ENCODE data around the gene TAF12.

DNA sequence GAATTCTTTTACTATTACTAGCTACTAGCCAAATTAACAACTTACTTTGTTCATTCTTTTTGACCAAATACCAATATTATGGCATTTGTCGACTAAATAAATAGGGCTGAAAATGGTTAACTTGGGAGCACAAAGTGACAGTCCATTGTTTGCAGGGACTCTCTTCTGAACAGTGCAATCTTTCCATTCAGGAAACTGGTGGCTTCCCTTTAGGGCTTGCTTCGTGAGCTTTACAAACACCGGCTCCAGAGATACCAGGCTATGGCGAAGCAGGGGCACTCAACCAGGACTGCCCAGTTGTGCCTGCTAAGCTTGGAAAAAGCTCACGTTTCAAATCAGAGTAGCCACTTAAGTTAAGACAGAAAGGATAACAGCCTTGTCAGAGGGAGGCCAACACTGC, 38.5 kb downstream of the TAF12 start:
- TF ChIP-seq RXRA (IDR thresholded peaks at IDR 0.05) (no peak), GABPA (IDR thresholded peaks at IDR 0.05 in 1 of 2, conservative IDR thresholded peaks at IDR 0.05 in 1 of 2) (no peak), SP1 (IDR thresholded peaks at IDR 0.05) (no peak), JUND (IDR thresholded peaks at IDR 0.05) (no peak), TAF1 (conservative IDR thresholded peaks at IDR 0.05) (no peak)
- TF ChIP-seq, protein P1, sequence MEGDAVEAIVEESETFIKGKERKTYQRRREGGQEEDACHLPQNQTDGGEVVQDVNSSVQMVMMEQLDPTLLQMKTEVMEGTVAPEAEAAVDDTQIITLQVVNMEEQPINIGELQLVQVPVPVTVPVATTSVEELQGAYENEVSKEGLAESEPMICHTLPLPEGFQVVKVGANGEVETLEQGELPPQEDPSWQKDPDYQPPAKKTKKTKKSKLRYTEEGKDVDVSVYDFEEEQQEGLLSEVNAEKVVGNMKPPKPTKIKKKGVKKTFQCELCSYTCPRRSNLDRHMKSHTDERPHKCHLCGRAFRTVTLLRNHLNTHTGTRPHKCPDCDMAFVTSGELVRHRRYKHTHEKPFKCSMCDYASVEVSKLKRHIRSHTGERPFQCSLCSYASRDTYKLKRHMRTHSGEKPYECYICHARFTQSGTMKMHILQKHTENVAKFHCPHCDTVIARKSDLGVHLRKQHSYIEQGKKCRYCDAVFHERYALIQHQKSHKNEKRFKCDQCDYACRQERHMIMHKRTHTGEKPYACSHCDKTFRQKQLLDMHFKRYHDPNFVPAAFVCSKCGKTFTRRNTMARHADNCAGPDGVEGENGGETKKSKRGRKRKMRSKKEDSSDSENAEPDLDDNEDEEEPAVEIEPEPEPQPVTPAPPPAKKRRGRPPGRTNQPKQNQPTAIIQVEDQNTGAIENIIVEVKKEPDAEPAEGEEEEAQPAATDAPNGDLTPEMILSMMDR (IDR thresholded peaks at IDR 0.05; ENCODE audit: low read depth, low read length, missing input control) = no peak
- TF ChIP-seq, protein P2, sequence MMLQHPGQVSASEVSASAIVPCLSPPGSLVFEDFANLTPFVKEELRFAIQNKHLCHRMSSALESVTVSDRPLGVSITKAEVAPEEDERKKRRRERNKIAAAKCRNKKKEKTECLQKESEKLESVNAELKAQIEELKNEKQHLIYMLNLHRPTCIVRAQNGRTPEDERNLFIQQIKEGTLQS (IDR thresholded peaks at IDR 0.05) = no peak
- TF ChIP-seq, protein P3, sequence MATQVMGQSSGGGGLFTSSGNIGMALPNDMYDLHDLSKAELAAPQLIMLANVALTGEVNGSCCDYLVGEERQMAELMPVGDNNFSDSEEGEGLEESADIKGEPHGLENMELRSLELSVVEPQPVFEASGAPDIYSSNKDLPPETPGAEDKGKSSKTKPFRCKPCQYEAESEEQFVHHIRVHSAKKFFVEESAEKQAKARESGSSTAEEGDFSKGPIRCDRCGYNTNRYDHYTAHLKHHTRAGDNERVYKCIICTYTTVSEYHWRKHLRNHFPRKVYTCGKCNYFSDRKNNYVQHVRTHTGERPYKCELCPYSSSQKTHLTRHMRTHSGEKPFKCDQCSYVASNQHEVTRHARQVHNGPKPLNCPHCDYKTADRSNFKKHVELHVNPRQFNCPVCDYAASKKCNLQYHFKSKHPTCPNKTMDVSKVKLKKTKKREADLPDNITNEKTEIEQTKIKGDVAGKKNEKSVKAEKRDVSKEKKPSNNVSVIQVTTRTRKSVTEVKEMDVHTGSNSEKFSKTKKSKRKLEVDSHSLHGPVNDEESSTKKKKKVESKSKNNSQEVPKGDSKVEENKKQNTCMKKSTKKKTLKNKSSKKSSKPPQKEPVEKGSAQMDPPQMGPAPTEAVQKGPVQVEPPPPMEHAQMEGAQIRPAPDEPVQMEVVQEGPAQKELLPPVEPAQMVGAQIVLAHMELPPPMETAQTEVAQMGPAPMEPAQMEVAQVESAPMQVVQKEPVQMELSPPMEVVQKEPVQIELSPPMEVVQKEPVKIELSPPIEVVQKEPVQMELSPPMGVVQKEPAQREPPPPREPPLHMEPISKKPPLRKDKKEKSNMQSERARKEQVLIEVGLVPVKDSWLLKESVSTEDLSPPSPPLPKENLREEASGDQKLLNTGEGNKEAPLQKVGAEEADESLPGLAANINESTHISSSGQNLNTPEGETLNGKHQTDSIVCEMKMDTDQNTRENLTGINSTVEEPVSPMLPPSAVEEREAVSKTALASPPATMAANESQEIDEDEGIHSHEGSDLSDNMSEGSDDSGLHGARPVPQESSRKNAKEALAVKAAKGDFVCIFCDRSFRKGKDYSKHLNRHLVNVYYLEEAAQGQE (IDR thresholded peaks at IDR 0.05) = no peak
- TF ChIP-seq, protein P4, sequence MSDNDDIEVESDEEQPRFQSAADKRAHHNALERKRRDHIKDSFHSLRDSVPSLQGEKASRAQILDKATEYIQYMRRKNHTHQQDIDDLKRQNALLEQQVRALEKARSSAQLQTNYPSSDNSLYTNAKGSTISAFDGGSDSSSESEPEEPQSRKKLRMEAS (IDR thresholded peaks at IDR 0.05) = no peak

Measured in liver (tissue), 3 donors.